ENCODE measurements around the gene STRIT1. TPM values are rescaled to one million over a fixed set of nuclear protein-coding genes. Genes with fewer than 3 reads are reported as not detected.
A peak's percentile ranks its signal among the peaks of the same experiment; 100 is the strongest.
"Not testable (repeated sequence)": the region's sequence is repeated elsewhere in the genome, so short reads cannot be mapped to it uniquely, and the experiment has no call there.

Gene STRIT1
- total and polyA plus RNA-seq, 9 of the 15 experiments (the other 6 are each of a cell fraction or from before 2014, with no cell fraction given) = not detected

GRCh38 chr3:155276089-155276488 lies 17.4 kb downstream of the STRIT1 start (continued):
- TF ChIP-seq ELF4 (CRISPR knock-in tag; IDR thresholded peaks at IDR 0.05) (0 out of 2 replicates have a peak, but pooled peaks have one; percentile 30), HDAC2 (IDR thresholded peaks at IDR 0.05) (0 out of 2 replicates have a peak, but pooled peaks have one; percentile 43), GATA2 (CRISPR knock-in tag; IDR thresholded peaks at IDR 0.05) (0 out of 2 replicates have a peak, but pooled peaks have one; percentile 45), ARID3A (IDR thresholded peaks at IDR 0.05; ENCODE audit: borderline replicate concordance, low read depth, low read length) (0 out of 2 replicates have a peak, but pooled peaks have one; percentile 31), PKNOX1 (IDR thresholded peaks at IDR 0.05) (peak; percentile 80), TAL1 (IDR thresholded peaks at IDR 0.05) (peak; percentile 67), EHMT2 (IDR thresholded peaks at IDR 0.05) (peak; percentile 78), MYC (IDR thresholded peaks at IDR 0.05; ENCODE audit: low read depth, low read length) (0 out of 2 replicates have a peak, but pooled peaks have one; percentile 14), MTA2 (IDR thresholded peaks at IDR 0.05; ENCODE audit: low read depth) (peak; percentile 61), NCOR1 (IDR thresholded peaks at IDR 0.05) (peak; percentile 87), MTA1 (IDR thresholded peaks at IDR 0.05; ENCODE audit: borderline replicate concordance) (0 out of 2 replicates have a peak, but pooled peaks have one; percentile 44), NFIC (IDR thresholded peaks at IDR 0.05) (peak; percentile 52), SMARCE1 (IDR thresholded peaks at IDR 0.05) (peak; percentile 48; the same call in 1 of the 2 replicates), CBFA2T2 (conservative IDR thresholded peaks at IDR 0.05) (peak; percentile 86), RCOR1 (IDR thresholded peaks at IDR 0.05; ENCODE audit: borderline replicate concordance in 1 of 2, low read depth in 2 of 2, low read length in 2 of 2) (peak in 1 of 2 experiments; percentile 18; a peak in 1 of 4 replicates), ARNT (IDR thresholded peaks at IDR 0.05) (peak in 1 of 2 experiments; percentile 51; a peak in 1 of 4 replicates), CXXC5 (CRISPR knock-in tag; IDR thresholded peaks at IDR 0.05) (peak; percentile 46), CBFA2T3 (IDR thresholded peaks at IDR 0.05) (peak; percentile 90), ZNF592 (IDR thresholded peaks at IDR 0.05) (peak; percentile 3; the same call in 1 of the 2 replicates), TRIM24 (IDR thresholded peaks at IDR 0.05) (peak in 1 of 2 experiments; percentile 64; a peak in 1 of 4 replicates), HDAC1 (IDR thresholded peaks at IDR 0.05) (peak in 1 of 2 experiments; percentile 76; a peak in 2 of 4 replicates), RFX1 (IDR thresholded peaks at IDR 0.05) (peak; percentile 83), L3MBTL2 (IDR thresholded peaks at IDR 0.05) (peak; percentile 46; the same call in 1 of the 2 replicates)
- TF ChIP-seq MYC (CRISPR knock-in tag; IDR thresholded peaks at IDR 0.05; ENCODE audit: borderline replicate concordance, low read depth) = not testable (repeated sequence)
